Glomerular visceral epithelial cell (primary cell): ENCODE data around the gene FLNA.
"Not testable (repeated sequence)": the region's sequence is repeated elsewhere in the genome, so short reads cannot be mapped to it uniquely, and the experiment has no call there.

Source experiments
- DNase-seq: peaks from one replicate; pipeline ENCODE4 v3.0.0-alpha.2; 2016; ENCODE audit errors: extremely low spot score

FLNA gene

DNA sequence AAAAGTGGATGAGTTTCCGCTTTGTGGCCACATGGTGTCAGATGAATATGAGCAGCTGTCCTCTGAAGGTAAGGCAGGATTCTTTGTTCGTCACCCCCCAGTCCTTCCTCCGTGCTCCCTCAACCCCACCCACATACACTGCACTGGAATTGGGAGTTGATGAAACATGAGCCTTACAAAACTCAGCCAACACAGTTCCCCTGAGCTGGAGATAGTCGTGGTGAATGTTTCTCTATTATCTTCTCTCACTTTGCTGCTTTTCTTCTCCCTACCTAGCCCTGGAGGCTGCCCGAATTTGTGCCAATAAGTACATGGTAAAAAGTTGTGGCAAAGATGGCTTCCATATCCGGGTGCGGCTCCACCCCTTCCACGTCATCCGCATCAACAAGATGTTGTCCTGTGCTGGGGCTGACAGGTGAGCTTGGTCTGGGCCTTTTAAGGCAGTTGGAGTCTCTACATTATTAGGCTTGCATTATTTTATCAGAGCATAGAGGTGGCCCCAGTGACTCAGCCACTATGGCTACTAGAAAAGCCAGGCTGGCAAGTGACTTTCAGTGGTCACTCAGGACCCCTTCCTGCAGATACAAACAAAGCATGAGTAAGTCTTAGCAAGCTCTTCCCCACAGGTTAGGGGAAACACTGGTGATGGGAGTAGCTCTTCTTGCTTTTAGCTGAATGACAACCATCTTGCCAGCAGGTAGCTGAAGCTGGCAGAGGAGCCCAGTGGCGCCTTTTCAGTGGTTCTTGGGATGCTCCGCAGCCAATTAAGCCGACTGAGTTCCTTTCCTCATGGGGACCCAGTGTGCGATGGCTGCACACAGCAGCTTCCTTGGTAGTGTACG lies 25.3 kb upstream of the FLNA start:
- no peak for DNase-seq

- peak; percentile 78 for DNase-seq
These were observed 24.5 kb upstream of the FLNA start for GRCh38 chrX:154398668-154399526.

DNA sequence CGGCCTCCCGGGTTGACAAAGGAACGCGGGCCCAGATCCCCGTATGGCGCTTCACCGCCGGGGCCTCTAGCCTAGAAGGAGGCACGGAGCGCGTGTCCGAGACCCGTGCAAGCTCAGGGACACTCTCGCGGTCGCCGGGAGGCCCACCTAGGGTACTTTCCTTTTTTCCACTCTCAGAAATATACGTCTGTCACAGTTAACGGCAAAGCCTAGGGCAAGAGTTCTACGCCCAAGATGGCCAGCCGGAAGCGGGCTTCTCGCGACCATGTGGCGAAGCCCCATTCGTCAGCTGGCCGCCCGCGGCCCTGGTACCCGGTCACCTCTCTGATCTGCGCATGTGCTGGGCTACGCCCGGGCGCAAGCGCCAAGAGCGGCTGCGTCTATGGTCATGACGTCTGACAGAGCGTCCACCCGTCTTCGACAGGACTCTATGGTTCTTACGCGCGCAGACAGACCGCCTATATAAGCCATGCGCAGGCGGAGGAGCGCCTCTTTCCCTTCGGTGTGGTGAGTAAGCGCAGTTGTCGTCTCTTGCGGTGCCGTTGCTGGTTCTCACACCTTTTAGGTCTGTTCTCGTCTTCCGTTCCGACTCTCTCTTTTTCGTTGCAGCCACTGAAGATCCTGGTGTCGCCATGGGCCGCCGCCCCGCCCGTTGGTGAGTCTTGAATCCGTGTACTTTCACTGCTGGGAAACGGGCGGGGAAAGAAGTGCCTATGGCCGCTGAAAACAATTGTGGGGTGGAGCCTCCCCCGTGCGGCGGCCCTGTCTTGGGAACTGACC lies 23.6 kb upstream of the FLNA start, which contains the start of gene RPL10:
RPL10 (plus strand) TSS at position 490 of the 780 bp plus-strand sequence; CDS start at position 633, 143 bp downstream.
- DNase-seq, result peak; percentile 97

DNA sequence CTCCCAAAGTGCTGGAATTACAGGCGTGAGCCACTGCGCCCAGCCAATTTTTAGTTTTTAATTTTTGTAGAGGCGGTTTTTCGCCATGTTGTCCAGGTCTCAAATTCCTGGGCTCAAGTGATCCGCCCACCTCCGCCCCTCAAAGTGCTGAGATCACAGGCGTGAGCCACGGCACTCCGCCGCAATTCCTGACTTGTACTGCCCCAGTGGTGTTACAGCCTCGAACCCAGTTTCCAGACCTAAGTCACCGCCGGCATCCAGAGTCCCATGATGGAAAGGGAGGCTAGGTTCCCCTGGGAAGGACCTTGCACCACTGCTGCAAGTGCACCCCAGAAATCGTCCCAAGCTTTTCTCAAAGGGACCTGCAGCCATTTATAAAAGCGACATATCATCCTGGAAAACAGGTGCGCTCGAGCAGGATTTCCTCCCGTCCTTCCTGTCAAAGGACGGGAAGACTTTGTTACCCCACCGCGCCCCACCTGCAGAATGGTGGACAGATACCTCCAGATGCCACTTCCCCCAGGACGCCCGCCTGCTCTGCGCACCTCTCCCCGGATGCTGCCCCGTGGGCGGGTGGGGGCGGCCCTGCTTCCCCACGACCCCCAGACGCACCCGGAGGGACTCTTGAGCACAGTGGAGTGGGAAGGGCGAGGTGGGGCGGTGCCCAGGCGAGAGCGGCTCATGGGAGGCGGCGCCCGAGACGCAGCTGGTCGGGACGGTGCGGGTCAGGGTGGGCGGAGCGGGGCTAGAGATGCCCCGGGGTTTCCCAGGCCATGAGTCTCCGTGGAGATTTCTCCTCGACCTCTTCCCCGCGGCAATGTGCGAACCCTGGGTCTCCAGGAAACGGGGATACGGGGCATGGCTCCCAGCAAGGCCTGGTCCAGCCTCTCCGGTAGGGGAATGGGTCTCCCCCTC lies 22.8 kb upstream of the FLNA start:
- DNase-seq, result peak; percentile 72

DNA sequence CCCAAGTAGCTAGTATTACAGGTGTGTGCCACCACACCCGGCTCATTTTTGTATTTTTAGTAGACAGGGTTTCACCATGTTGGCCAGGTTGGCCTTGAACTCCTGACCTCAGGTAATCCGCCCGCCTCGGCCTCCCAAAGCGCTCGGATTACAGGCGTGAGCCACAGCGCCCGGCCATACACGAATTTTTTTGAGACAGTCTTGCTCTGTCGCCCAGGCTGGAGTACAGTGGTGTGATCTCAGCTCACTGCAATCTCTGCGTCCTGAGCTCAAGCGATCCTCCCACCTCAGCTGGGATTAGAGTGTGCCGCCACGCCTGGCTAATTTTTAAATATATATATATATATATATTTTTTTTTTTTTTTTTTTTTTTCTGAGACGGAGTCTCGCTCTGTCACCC lies 21.9 kb upstream of the FLNA start:
- peak; percentile 62 for DNase-seq

DNA sequence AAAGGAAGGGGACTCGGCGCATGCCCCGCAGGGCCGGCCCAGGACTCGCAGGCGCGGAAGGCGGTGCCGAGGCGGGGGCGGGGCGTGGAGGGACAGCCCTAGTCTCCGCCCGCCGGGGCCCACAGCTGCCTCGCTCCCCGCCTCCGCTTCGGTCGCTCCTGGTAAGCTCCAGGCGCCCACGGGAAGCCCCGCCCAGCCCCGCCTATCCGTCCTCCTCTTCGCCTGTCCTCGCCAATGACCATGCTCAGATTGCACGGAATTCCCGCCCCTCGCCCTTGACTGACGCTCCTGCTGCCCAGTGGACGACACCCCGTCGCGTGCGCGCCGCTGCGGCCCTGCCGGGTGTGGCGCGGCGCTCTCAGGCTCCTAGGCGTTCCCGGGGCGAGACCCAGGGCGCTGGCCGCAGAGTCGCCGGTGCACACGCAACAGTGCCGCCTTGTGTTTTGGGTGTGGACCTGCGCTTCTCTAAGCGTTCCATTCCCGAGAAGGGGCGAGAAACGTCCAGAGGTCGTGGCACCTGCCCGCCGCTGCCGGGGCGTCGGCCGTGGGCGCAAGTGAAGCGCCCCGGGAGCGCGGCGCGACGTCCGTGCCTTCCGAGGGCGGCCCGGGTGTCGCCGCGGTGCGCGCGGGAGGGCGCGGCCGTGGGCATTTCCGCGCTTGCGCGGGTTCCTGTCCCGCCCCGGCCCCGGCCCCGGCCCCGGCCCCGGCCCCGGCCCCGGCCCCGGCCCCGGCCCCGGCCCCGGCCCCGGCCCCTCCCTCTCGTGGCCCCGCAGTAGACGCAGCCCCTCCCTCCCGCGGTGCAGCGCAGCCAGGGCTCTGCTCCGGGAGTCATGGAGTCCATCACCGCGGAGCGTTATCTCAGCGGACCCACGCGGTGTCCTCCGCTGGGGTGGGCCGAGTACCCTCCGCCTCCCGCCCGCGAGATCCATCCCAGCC lies 15.6 kb upstream of the FLNA start:
- DNase-seq, result not testable (repeated sequence)

- not testable (repeated sequence) for DNase-seq
These were observed 14.2 kb upstream of the FLNA start for GRCh38 chrX:154388649-154389048.

- not testable (repeated sequence) for DNase-seq
These were observed 13.7 kb upstream of the FLNA start for GRCh38 chrX:154388094-154388493.

DNA sequence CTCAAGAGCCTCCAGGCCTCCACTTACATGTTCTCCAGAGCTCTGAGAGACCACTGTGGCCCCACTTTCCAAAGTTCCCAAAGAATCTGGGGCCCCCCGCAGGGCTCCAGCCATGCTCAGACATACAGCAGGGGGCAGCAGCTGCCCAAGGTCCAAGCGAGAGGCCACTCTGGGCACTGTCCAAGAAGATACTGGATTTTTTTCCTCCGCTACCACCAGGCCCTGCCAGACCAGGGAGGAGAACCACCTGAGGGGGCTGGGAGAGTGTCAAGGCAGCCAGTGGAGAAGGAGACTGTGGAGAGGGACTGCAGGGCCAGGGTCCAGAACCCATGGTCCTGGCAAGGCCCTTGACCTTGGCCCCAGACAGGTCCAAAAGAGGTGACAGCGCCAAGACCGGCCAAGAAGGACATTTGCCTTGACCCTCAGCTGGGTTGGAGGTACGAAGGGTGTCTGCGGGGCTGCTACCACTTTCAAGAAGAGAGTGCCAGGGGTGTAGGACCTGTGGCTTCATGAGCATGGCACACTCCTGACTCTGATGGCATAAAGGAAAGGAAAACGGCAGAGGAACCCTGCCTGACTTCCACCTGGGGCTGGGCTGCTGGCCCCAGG lies 10.0 kb upstream of the FLNA start:
- DNase-seq, result no peak

DNA sequence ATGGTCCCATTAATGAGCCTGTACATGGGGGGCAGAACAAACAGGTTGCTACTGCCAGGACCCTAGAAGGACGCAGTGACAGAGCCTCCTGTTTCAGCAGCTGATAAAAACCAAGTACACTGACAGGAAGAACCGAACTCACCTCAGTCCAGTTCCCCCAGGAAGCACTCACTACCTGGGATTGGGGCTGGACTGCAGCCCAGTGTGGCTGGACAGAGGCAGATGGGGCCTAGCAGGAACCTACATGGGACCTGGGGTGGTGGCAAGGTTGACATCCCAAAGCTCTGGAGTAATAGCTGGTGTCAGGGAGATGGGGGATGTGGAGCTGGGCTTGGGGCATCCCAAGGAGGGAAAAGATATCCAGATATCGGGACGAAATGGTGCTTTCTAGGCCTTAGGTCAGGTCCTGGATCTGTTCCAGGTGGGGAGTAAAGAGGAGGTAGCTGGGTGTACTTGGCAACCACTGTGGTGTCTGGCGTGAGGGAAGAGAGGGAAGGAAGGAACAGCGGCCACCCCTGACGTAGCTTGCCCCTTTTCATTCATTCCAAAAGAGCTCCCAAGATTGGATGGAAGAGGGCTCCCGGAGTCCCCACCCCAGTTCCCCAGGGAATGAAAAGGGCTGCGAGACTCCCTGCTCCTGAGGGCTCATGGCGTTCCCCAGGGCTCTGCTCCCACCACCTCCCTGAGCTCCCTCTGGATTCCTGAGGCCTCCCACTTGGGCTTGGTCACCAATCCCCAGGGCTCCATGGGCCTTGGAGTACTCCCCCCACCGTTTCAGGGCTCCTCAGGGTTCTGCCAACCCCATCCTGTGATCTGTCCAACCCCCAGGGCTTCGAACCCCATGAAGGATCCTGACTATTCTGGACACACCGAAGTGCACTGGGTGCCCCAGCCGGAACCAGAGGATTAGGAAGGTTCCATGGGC lies 9.2 kb upstream of the FLNA start:
- no peak for DNase-seq

DNA sequence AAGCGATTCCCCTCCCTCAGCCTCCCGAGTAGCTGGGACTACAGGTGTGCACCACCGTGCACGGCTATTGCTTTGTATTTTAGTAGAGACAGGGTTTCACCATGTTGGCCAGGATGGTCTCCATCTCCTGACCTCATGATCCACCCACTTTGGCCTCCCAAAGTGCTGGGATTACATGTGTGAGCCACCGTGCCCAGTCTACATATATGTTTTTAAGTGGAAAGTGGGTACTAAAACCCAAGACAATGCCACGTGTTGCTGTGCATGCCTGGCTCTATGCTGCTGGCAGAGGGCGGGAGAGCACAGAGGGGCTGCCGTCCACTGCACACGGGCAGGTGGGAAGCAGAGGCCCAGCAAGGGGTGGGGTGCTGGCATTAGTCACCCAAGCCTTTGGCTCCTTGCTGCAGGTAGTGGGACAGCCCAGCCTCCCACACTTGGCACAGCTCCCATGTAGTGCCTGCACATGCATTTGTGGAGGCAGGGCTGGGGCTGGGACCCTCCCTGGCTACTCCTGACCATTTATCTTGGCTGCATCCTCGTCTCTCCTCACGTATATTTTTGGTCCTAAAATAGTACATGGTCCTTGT lies 8.1 kb upstream of the FLNA start:
- DNase-seq, result no peak

- DNase-seq, result no peak
These were observed 6.8 kb upstream of the FLNA start for GRCh38 chrX:154381271-154381670.

DNA sequence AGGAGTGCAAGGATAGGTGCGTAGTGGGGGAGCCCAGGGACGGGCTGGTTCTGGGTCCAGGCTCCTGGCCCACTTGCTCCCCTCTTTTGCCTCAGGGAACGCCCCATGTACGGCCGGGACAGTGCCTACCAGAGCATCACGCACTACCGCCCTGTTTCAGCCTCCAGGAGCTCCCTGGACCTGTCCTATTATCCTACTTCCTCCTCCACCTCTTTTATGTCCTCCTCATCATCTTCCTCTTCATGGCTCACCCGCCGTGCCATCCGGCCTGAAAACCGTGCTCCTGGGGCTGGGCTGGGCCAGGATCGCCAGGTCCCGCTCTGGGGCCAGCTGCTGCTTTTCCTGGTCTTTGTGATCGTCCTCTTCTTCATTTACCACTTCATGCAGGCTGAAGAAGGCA lies 6.4 kb upstream of the FLNA start:
- DNase-seq, result no peak

DNA sequence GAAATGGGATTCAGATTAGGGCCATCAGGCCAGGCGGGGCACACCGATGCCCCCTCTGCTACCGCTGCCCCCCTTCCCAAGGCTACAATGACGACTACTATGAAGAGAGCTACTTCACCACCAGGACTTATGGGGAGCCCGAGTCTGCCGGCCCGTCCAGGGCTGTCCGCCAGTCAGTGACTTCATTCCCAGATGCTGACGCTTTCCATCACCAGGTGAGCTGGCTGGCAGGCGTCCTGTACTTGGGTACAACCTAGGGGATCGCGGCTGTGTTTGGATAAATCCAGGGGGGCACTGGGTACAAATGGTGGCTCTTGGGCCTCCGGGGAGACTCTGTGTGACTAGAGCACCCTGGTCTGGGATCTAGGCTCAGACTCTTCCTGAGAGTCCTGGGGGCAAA lies 5.7 kb upstream of the FLNA start:
- DNase-seq, result no peak

DNA sequence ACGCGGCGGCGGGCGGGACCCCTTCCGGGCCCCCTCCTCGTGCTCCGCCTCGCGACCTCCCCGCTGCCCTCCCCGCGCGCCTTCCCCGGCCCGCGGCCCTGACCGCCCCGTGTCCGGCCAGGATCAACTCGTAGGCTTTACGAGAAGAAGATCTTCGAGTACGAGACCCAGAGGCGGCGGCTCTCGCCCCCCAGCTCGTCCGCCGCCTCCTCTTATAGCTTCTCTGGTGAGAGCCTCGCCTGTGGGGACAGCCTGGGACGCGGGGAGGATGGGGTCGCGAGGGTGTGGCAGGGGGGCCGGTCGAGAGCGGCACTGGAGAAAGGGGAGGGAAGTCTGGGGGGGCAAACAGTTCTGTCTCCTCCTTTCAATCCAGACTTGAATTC lies 5.1 kb upstream of the FLNA start:
- DNase-seq, result no peak

GRCh38 chrX:154378799-154379568 lies 4.5 kb upstream of the FLNA start, which contains the start of gene EMD:
Gene EMD (plus strand): TSS chrX:154379295. CDS start chrX:154379485, 190 bp downstream.
- peak; percentile 98 for DNase-seq
